HEK293T (cell line): ENCODE measurements around the gene POLDIP2.

Experiments used
- CTCF ChIA-PET: fragments of 350-600 bp; formaldehyde crosslinking; extraction: SDS; loops from one replicate; lab custom pipeline; 2021; ENCODE audit warnings: antibody characterized with exemption, inconsistent platforms; lab: Yijun Ruan, JAX
- POLR2A ChIA-PET: fragments of 350-600 bp; formaldehyde crosslinking; extraction: SDS; loops from one replicate; lab custom pipeline; 2020; ENCODE audit warnings: antibody characterized with exemption, inconsistent platforms; lab: Yijun Ruan, JAX
- DNase-seq: peaks from one replicate; pipeline ENCODE4 v3.0.0; 2012; ENCODE audit warnings: mixed read lengths; ENCODE audit errors: extremely low spot score
- ARNT ChIP-seq: fragments of 450-650 bp; IDR thresholded peaks from 2 replicates; pipeline ENCODE4 v1.6.1; 2017; ENCODE audit warnings: mild to moderate bottlenecking
- BHLHE40 ChIP-seq: fragments of 450-650 bp; IDR thresholded peaks from 2 replicates; pipeline ENCODE4 v1.6.1; 2016; ENCODE audit warnings: mild to moderate bottlenecking, moderate library complexity, borderline replicate concordance
- CTBP1 ChIP-seq: fragments of 450-650 bp; IDR thresholded peaks from 2 replicates; pipeline ENCODE4 v1.6.1; 2016; ENCODE audit warnings: borderline replicate concordance
- ELF4 ChIP-seq: fragments of 450-650 bp; IDR thresholded peaks from 2 replicates; pipeline ENCODE4 v1.6.1; 2017; ENCODE audit warnings: antibody characterized with exemption
- FOXA1 ChIP-seq: fragments of 450-650 bp; IDR thresholded peaks from 2 replicates; pipeline ENCODE4 v1.6.1; 2016; ENCODE audit warnings: mild to moderate bottlenecking
- FOXK2 ChIP-seq: fragments of 450-650 bp; IDR thresholded peaks from 2 replicates; pipeline ENCODE4 v1.6.1; 2016; ENCODE audit warnings: mild to moderate bottlenecking
- FOXM1 ChIP-seq: fragments of 450-650 bp; IDR thresholded peaks from 2 replicates; pipeline ENCODE4 v1.6.1; 2017; ENCODE audit warnings: mild to moderate bottlenecking, borderline replicate concordance
- HDGF ChIP-seq: fragments of 450-650 bp; IDR thresholded peaks from 2 replicates; pipeline ENCODE4 v1.6.1; 2017; ENCODE audit warnings: antibody characterized with exemption, borderline replicate concordance
- L3MBTL2 ChIP-seq: fragments of 450-650 bp; conservative IDR thresholded peaks from 2 replicates; pipeline ENCODE4 v1.6.1; 2016; ENCODE audit warnings: mild to moderate bottlenecking
- LEF1 ChIP-seq: fragments of 450-650 bp; IDR thresholded peaks from 2 replicates; pipeline ENCODE4 v1.6.1; 2017; ENCODE audit warnings: mild to moderate bottlenecking, borderline replicate concordance
- NFRKB ChIP-seq: fragments of 450-650 bp; IDR thresholded peaks from 2 replicates; pipeline ENCODE4 v1.6.1; 2016; ENCODE audit warnings: mild to moderate bottlenecking, moderate library complexity
- PKNOX1 ChIP-seq: fragments of 450-650 bp; IDR thresholded peaks from 2 replicates; pipeline ENCODE4 v1.6.1; 2016
- SP1 ChIP-seq: fragments of 450-650 bp; IDR thresholded peaks from 2 replicates; pipeline ENCODE4 v1.6.1; 2017
- SUZ12 ChIP-seq: fragments of 450-650 bp; IDR thresholded peaks from 2 replicates; pipeline ENCODE4 v1.6.1; 2016; ENCODE audit warnings: mild to moderate bottlenecking
- TARDBP ChIP-seq: fragments of 450-650 bp; IDR thresholded peaks from 2 replicates; pipeline ENCODE4 v1.6.1; 2016
- ZNF384 ChIP-seq: fragments of 450-650 bp; IDR thresholded peaks from 2 replicates; pipeline ENCODE4 v1.6.1; 2016

The POLDIP2 gene

GRCh38 chr17:28394337-28395116 is 37.2 kb upstream of the POLDIP2 start:
- CTCF ChIA-PET: no interaction called here
- no peak for DNase-seq
- POLR2A ChIA-PET: interaction anchor here (1.2 to 3.9 kb wide), 3 partner anchors 11 to 77 kb away, joined by 3 to 22 read pairs (median 4); partner anchors contain the start of genes IFT20, SLC46A1 and TNFAIP1
- TF ChIP-seq TARDBP: no peak
- TF ChIP-seq ARNT: no peak
- no peak for TF ChIP-seq FOXM1
- no peak for TF ChIP-seq NFRKB
- no peak for TF ChIP-seq ELF4
- no peak for TF ChIP-seq ZNF384
- no peak for TF ChIP-seq CTBP1
- TF ChIP-seq BHLHE40: no peak
- TF ChIP-seq FOXK2: no peak
- TF ChIP-seq SP1: no peak
- no peak for TF ChIP-seq L3MBTL2
- no peak for TF ChIP-seq FOXA1
- no peak for TF ChIP-seq LEF1
- TF ChIP-seq PKNOX1: no peak
- TF ChIP-seq SUZ12: no peak
- TF ChIP-seq HDGF: no peak

- TF ChIP-seq LEF1 (no peak), L3MBTL2 (no peak), TARDBP (no peak), HDGF (no peak), FOXM1 (no peak), SUZ12 (no peak), ZNF384 (no peak), ELF4 (no peak), PKNOX1 (no peak), CTBP1 (no peak), FOXK2 (no peak), BHLHE40 (no peak), SP1 (no peak), ARNT (no peak), FOXA1 (no peak), NFRKB (no peak)
- no peak for DNase-seq
- CTCF ChIA-PET: no interaction called here
- POLR2A ChIA-PET: no interaction called here
These were observed 35.2 kb upstream of the POLDIP2 start for GRCh38 chr17:28392491-28392890.

- no peak for DNase-seq
- TF ChIP-seq ELF4 (no peak), FOXK2 (no peak), BHLHE40 (no peak), SUZ12 (no peak), ARNT (no peak), LEF1 (no peak), HDGF (no peak), FOXA1 (no peak), FOXM1 (no peak), PKNOX1 (no peak), ZNF384 (no peak), NFRKB (no peak), L3MBTL2 (no peak), CTBP1 (no peak), SP1 (no peak)
- POLR2A ChIA-PET: interaction anchor here (0.9 to 1.0 kb wide), 3 partner anchors 10 to 16 kb away, joined by 3 to 4 read pairs (median 3); no protein-coding TSS in a partner anchor
- CTCF ChIA-PET: no interaction called here
These were observed 34.1 kb upstream of the POLDIP2 start for GRCh38 chr17:28391401-28391800.

- no peak for DNase-seq
- ChIA-PET CTCF (no interaction called here), POLR2A (interaction anchor here (1.0 kb wide), 2 partner anchors 11 to 14 kb away, joined by 3 to 4 read pairs; no protein-coding TSS in a partner anchor)
- no peak for TF ChIP-seq TARDBP
- no peak for TF ChIP-seq NFRKB
- TF ChIP-seq CTBP1: no peak
These were observed 33.7 kb upstream of the POLDIP2 start for GRCh38 chr17:28390984-28391383.

- DNase-seq: no peak
- CTCF ChIA-PET: no interaction called here
- POLR2A ChIA-PET: interaction anchor here (1.0 kb wide), 1 partner anchor 14 kb away, joined by 3 read pairs; no protein-coding TSS in a partner anchor
- TF ChIP-seq FOXM1 (no peak), CTBP1 (no peak), ZNF384 (no peak), TARDBP (no peak), LEF1 (no peak), SUZ12 (no peak), FOXK2 (no peak), ELF4 (no peak), SP1 (no peak), L3MBTL2 (no peak), FOXA1 (no peak), ARNT (no peak), HDGF (no peak), PKNOX1 (no peak), NFRKB (no peak), BHLHE40 (no peak)
These were observed 33.2 kb upstream of the POLDIP2 start for GRCh38 chr17:28390563-28390962.
